Nephron (organoid): ENCODE measurements around the gene PTPRA.

Experiments used
- H3K27ac Mint-ChIP-seq, 3 experiments: 2 replicates each; pipeline ENCODE4 v1.8.0; 2020; ENCODE audit warnings: mixed read lengths in 3 of 3, mild to moderate bottlenecking in 2 of 3, moderate library complexity in 1 of 3
- H3K27me3 Mint-ChIP-seq: 2 replicates; pipeline ENCODE4 v1.8.0; 2021; ENCODE audit warnings: low read depth, mild to moderate bottlenecking, moderate library complexity, mixed read lengths
- H3K36me3 Mint-ChIP-seq: 2 replicates; pipeline ENCODE4 v1.8.0; 2020; ENCODE audit warnings: low read depth, mixed read lengths
- H3K4me1 Mint-ChIP-seq: 2 replicates; pipeline ENCODE4 v1.8.0; 2020; ENCODE audit warnings: mixed read lengths
- H3K4me3 Mint-ChIP-seq, 3 experiments: 2 replicates each; pipeline ENCODE4 v1.8.0; 2020; ENCODE audit warnings: mild to moderate bottlenecking in 3 of 3, mixed read lengths in 3 of 3, moderate library complexity in 2 of 3
- H3K9me3 Mint-ChIP-seq: 2 replicates; pipeline ENCODE4 v1.8.0; 2020; ENCODE audit warnings: mixed read lengths
- CTCF ChIP-seq, 3 experiments: fragments of 200-600 bp; sonication (generic); IDR thresholded peaks; one replicate each; pipeline ENCODE4 v1.5.0; 2021; ENCODE audit warnings: antibody characterized with exemption in 3 of 3; ENCODE audit not compliant: unreplicated experiment in 3 of 3

The PTPRA gene

GRCh38 chr20:3040086-3040485 lies 166.8 kb downstream of the PTPRA start:
- Mint-ChIP-seq H3K4me1 (peaks cover 24% of the 10 kb centered on the region), H3K27me3 (no peaks in the 10 kb centered on the region), H3K4me3 (no peak overlapping the region), H3K36me3 (peaks cover 41% of the 10 kb centered on the region), H3K9me3 (no peaks in the 10 kb centered on the region), H3K27ac (peak overlapping the region; percentile 14 to 33 (median 23))
- no peak for TF ChIP-seq CTCF (IDR thresholded peaks at IDR 0.05; ENCODE audit: unreplicated experiment in 3 of 3)

GRCh38 chr20:3041854-3042409 lies 168.7 kb downstream of the PTPRA start:
- Mint-ChIP-seq H3K27me3 (no peaks in the 10 kb centered on the region), H3K27ac (peak overlapping the region; percentile 94 to 98 (median 98)), H3K4me3 (peak overlapping the region; percentile 81 to 88 (median 81)), H3K4me1 (peaks cover 30% of the 10 kb centered on the region), H3K36me3 (peaks cover 29% of the 10 kb centered on the region), H3K9me3 (no peaks in the 10 kb centered on the region)
- TF ChIP-seq CTCF (IDR thresholded peaks at IDR 0.05; ENCODE audit: unreplicated experiment in 3 of 3) = no peak

- TF ChIP-seq CTCF (IDR thresholded peaks at IDR 0.05; ENCODE audit: unreplicated experiment in 3 of 3) = no peak
- H3K27me3 Mint-ChIP-seq = no peaks in the 10 kb centered on the region
- peaks cover 32% of the 10 kb centered on the region for H3K4me1 Mint-ChIP-seq
- peaks cover 31% of the 10 kb centered on the region for H3K36me3 Mint-ChIP-seq
- no peaks in the 10 kb centered on the region for H3K9me3 Mint-ChIP-seq
- peak overlapping the region; percentile 81 to 88 (median 81) for H3K4me3 Mint-ChIP-seq
- H3K27ac Mint-ChIP-seq = peak overlapping the region; percentile 94 to 98 (median 98)
These were observed 169.3 kb downstream of the PTPRA start for GRCh38 chr20:3042625-3043024.

GRCh38 chr20:3043322-3043721 lies 170.0 kb downstream of the PTPRA start, which contains the start of gene GNRH2:
Gene GNRH2, plus strand, starts transcription at chr20:3043622. Its CDS starts 793 bp downstream, at chr20:3044415.
- no peaks in the 10 kb centered on the region for H3K27me3 Mint-ChIP-seq
- H3K27ac Mint-ChIP-seq = peak within 1 kb of the TSS; percentile 94 to 98 (median 98)
- H3K4me3 Mint-ChIP-seq = peak within 1 kb of the TSS; percentile 81 to 88 (median 81)
- TF ChIP-seq CTCF (IDR thresholded peaks at IDR 0.05; ENCODE audit: unreplicated experiment in 3 of 3) = no peak
- no peaks in the 10 kb centered on the region for H3K9me3 Mint-ChIP-seq
- H3K4me1 Mint-ChIP-seq = peaks cover 32% of the 10 kb centered on the region
- peaks cover 31% of the 10 kb centered on the region for H3K36me3 Mint-ChIP-seq

GRCh38 chr20:3044336-3044965 lies 171.2 kb downstream of the PTPRA start:
- TF ChIP-seq CTCF (IDR thresholded peaks at IDR 0.05; ENCODE audit: unreplicated experiment in 3 of 3) = no peak
- Mint-ChIP-seq H3K27ac (peak overlapping the region in 2 of 3 experiments; percentile 90 to 96), H3K4me3 (peak overlapping the region; percentile 82 to 92 (median 89)), H3K4me1 (peaks cover 32% of the 10 kb centered on the region), H3K36me3 (peaks cover 32% of the 10 kb centered on the region), H3K27me3 (no peaks in the 10 kb centered on the region), H3K9me3 (no peaks in the 10 kb centered on the region)
